ENCODE measurements around the gene TTC21B.

TTC21B gene

DNA sequence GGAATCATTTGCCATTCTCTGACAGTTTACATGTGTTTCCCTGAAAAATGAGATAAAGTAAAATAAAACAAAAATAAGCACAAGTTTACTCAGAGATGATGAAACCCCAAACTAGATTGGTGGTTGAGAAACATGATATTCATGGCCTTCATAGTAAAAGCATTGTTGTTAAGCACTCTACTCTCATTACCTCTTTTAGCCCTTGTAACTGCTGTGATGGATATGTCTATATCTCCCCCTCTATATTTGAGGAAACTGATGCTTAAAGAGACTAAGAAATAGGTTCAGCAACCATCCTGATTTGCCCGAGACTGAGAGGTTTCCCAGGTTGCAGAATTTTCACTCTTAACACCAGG is 125.7 kb downstream of the TTC21B start:
- DNase-seq = no peak

- peak; percentile 23 for DNase-seq
Observed at GRCh38 chr2:165827016-165827920, 126.3 kb downstream of the TTC21B start.

DNA sequence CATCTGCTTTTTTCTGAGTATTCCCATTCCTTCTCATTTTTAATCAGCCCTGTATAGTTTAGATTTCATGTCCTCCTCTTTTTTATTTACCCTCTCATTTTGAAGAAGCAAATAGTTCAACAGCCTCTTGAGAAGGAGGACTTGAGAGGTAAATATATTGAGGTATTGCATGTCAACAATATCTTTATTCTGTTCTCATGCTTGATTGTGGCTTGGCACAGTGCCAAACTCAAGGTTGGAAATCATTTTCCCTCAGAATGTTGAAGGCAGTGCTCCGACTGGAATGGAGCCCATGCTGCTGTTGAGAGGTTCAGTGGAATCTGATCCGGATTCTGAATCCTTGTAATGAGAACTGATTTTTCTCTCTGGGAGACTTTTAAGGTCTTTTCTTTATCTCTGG is 128.5 kb downstream of the TTC21B start:
- DNase-seq = peak; percentile 81

Data from DMS153 (cell line).